GM19395 (cell line): ENCODE data around the gene AUTS2.

Experiments
- ATAC-seq: cut with Tn5 transposase; IDR thresholded peaks from one replicate; pipeline ENCODE4 v1.9.1; 2021; ENCODE audit warnings: mild to moderate bottlenecking, moderate library complexity; ENCODE audit not compliant: unreplicated experiment

Gene AUTS2

GRCh38 chr7:70771451-70771850, 1173.2 kb downstream of the AUTS2 start:
- ATAC-seq, result no peak

GRCh38 chr7:70772891-70773290, 1174.6 kb downstream of the AUTS2 start:
- ATAC-seq, result no peak

GRCh38 chr7:70773406-70773805, 1175.1 kb downstream of the AUTS2 start:
- ATAC-seq, result no peak

GRCh38 chr7:70774950-70775527, 1176.8 kb downstream of the AUTS2 start:
- no peak for ATAC-seq

- no peak for ATAC-seq
Observed at GRCh38 chr7:70775570-70776156, 1177.4 kb downstream of the AUTS2 start.

GRCh38 chr7:70776627-70777101, 1178.4 kb downstream of the AUTS2 start:
- ATAC-seq, result no peak

GRCh38 chr7:70777251-70777650, 1179.0 kb downstream of the AUTS2 start:
- ATAC-seq, result no peak

GRCh38 chr7:70778585-70778984, 1180.3 kb downstream of the AUTS2 start:
- no peak for ATAC-seq

GRCh38 chr7:70779321-70779720, 1181.0 kb downstream of the AUTS2 start:
- ATAC-seq, result no peak

- ATAC-seq, result no peak
Observed at GRCh38 chr7:70781922-70782311, 1183.6 kb downstream of the AUTS2 start.

GRCh38 chr7:70782796-70783195, 1184.5 kb downstream of the AUTS2 start:
- no peak for ATAC-seq

- no peak for ATAC-seq
Observed at GRCh38 chr7:70785427-70785826, 1187.2 kb downstream of the AUTS2 start.

GRCh38 chr7:70786076-70786475, 1187.8 kb downstream of the AUTS2 start:
- ATAC-seq, result no peak

- ATAC-seq, result no peak
Observed at GRCh38 chr7:70787286-70787685, 1189.0 kb downstream of the AUTS2 start.

- ATAC-seq, result no peak
Observed at GRCh38 chr7:70787771-70788170, 1189.5 kb downstream of the AUTS2 start.

- ATAC-seq, result no peak
Observed at GRCh38 chr7:70788276-70788675, 1190.0 kb downstream of the AUTS2 start.

GRCh38 chr7:70789481-70790214, 1191.4 kb downstream of the AUTS2 start:
- ATAC-seq, result no peak

GRCh38 chr7:70790215-70791073, 1192.2 kb downstream of the AUTS2 start:
- no peak for ATAC-seq

- ATAC-seq, result no peak
Observed at GRCh38 chr7:70791341-70791740, 1193.1 kb downstream of the AUTS2 start.

GRCh38 chr7:70793060-70793459, 1194.8 kb downstream of the AUTS2 start:
- ATAC-seq, result no peak

- ATAC-seq, result no peak
Observed at GRCh38 chr7:70793821-70794220, 1195.5 kb downstream of the AUTS2 start.
